NCI-H748 (cell line): ENCODE results near the gene E2F6.

Source experiments
- DNase-seq: peaks from one replicate; lab custom pipeline; 2025; ENCODE audit not compliant: unreplicated experiment; lab: John Stamatoyannopoulos, UW

Gene E2F6

GRCh38 chr2:11396467-11397445 lies 69.2 kb downstream of the E2F6 start:
- no peak for DNase-seq

DNA sequence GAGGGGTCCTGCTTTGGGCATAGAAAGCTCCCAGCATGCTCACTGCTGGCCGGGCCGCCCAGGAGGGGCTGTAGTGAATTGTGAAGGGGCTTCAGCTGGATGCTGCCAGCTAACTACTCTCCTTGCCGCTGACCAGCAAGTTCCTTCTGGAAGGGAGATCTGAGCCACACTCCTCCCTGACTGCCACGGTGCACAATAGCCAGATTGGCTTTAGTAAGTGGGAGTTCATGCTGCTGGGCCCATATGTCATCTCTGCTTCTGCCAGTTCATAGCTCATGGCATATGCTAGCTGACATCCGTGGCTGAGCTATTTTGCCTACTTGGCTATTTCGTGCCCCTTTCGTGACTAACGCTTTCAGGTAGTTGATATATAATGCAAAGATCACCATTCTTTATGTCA lies 69.9 kb downstream of the E2F6 start:
- DNase-seq: no peak

DNA sequence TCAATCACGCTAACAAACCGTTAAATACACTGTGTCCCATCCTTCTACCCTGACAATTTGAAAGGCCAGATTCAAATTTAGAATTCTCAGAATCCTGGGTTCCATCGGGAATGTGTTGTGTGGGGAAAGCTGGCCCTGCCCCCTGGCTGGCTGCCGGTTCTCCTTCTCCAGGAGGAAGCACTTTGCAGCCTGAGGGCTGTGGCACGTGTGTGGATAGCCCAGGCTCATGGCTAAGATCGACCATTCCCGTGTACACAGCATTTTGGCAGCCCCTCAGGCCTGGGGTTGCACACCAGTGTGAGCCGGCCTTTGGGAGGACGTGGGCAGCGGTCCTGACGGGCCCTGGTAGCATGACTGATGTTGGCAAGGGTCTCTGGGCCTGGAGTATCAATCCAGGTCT lies 70.6 kb downstream of the E2F6 start:
- no peak for DNase-seq
